ENCODE results near the gene PITPNM1. TPM values are rescaled to one million over a fixed set of nuclear protein-coding genes. Genes with fewer than 3 reads are reported as not detected.

The PITPNM1 gene
- total RNA-seq, 4 donors from 2014 or later: 7.3 to 19.9 (median 12.6) TPM

GRCh38 chr11:67492069-67492727 lies 13.0 kb downstream of the PITPNM1 start:
- 89 to 93% methylated on average over 13 to 17 of the region's 19 CpGs for WGBS, 2 donors
- no peak for DNase-seq (ENCODE audit: low spot score in 2 of 2)
- intact Hi-C loops (cut with DNase I; ENCODE audit: low total_unique reads): no loop called here
- no peak overlapping the region for H3K4me3 ChIP-seq (ENCODE audit: low read depth, poor library complexity, severe bottlenecking)
- no peak for TF ChIP-seq CTCF (IDR thresholded peaks at IDR 0.05)
- no peak for TF ChIP-seq POLR2A (IDR thresholded peaks at IDR 0.05)

GRCh38 chr11:67491276-67492068 lies 13.7 kb downstream of the PITPNM1 start:
- intact Hi-C loops (cut with DNase I; ENCODE audit: low total_unique reads): no loop called here
- H3K4me3 ChIP-seq (ENCODE audit: low read depth, poor library complexity, severe bottlenecking): no peak overlapping the region
- DNase-seq (ENCODE audit: low spot score in 2 of 2): no peak
- WGBS, 2 donors: 79 to 82% methylated on average over 12 to 22 of the region's 24 CpGs
- TF ChIP-seq CTCF (IDR thresholded peaks at IDR 0.05): no peak
- no peak for TF ChIP-seq POLR2A (IDR thresholded peaks at IDR 0.05)

- TF ChIP-seq POLR2A (IDR thresholded peaks at IDR 0.05): no peak
- TF ChIP-seq CTCF (IDR thresholded peaks at IDR 0.05): no peak
- 69% methylated on average over 15 of the region's 15 CpGs for WGBS, 2 donors
- peak in 1 of 2 donors; percentile 85 for DNase-seq (ENCODE audit: low spot score in 2 of 2)
- intact Hi-C loops (cut with DNase I; ENCODE audit: low total_unique reads): no loop called here
- no peak overlapping the region for H3K4me3 ChIP-seq (ENCODE audit: low read depth, poor library complexity, severe bottlenecking)
Observed at GRCh38 chr11:67490727-67491065, 14.5 kb downstream of the PITPNM1 start.

- no peak overlapping the region for H3K4me3 ChIP-seq (ENCODE audit: low read depth, poor library complexity, severe bottlenecking)
- 85 to 89% methylated on average over 20 to 23 of the region's 23 CpGs for WGBS, 2 donors
- intact Hi-C loops (cut with DNase I; ENCODE audit: low total_unique reads): no loop called here
- DNase-seq (ENCODE audit: low spot score in 2 of 2): peak in 1 of 2 donors; percentile 68
- TF ChIP-seq CTCF (IDR thresholded peaks at IDR 0.05) (no peak), POLR2A (IDR thresholded peaks at IDR 0.05) (no peak)
Observed at GRCh38 chr11:67489885-67490726, 15.1 kb downstream of the PITPNM1 start.

GRCh38 chr11:67489203-67489884 lies 15.8 kb downstream of the PITPNM1 start:
- peak in 1 of 2 donors; percentile 80 for DNase-seq (ENCODE audit: low spot score in 2 of 2)
- no peak overlapping the region for H3K4me3 ChIP-seq (ENCODE audit: low read depth, poor library complexity, severe bottlenecking)
- intact Hi-C loops (cut with DNase I; ENCODE audit: low total_unique reads): no loop called here
- 81 to 85% methylated on average over 17 to 18 of the region's 25 CpGs for WGBS, 2 donors
- no peak for TF ChIP-seq CTCF (IDR thresholded peaks at IDR 0.05)
- no peak for TF ChIP-seq POLR2A (IDR thresholded peaks at IDR 0.05)
